ENCODE results near the gene BLTP3A. TPM values are rescaled to one million over a fixed set of nuclear protein-coding genes. Genes with fewer than 3 reads are reported as not detected.
A peak's percentile ranks its signal among the peaks of the same experiment; 100 is the strongest.

BLTP3A gene
- total and polyA plus RNA-seq, 2 of the 13 experiments (the other 11 are each of a cell fraction or from before 2014, with no cell fraction given), result 22.1 to 24.0 TPM

DNA sequence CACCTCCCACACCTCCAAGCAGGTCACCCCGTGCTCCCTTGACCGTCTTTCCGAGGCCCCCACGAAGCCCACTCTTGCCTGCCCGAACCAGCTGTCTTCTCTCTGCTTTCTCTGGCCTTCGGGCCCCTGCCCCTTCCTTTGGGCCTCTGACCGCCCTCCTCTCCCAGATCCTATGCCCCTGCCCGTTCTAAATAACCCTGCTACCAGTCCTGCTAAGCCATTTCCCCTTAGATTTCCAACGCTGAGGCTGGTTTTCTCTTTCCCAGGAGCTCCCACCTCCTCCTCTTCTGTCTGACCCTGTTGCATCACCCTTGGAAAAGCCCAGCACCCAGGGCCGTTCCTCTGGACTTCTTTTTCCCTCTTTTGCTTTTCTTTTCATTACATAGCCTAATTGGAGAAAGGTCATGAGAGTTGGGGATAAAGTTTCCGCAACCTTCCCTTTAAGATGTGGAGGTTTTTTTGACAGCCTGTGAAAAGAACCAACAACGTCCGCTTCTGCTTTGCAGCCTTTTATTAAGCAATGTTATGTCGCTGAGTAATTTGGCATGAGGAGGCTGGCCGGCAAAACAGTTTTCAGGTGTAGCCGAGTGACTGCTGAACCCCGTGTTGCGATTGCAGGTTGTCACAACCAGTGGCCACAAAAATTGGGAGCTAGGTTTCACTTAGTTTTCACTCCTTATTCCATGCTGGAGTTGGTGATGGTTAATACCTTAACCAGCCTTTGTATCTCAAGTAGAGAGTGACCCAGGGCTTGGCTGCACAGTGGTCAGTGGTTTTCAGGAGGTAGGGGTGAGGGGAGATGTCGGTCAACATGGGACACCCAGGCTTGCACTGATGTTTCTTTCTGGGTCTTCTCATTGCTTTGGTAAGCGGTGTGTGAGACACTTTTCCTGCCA, 970 bp downstream of the BLTP3A start (continued):
- TF ChIP-seq, protein P1, sequence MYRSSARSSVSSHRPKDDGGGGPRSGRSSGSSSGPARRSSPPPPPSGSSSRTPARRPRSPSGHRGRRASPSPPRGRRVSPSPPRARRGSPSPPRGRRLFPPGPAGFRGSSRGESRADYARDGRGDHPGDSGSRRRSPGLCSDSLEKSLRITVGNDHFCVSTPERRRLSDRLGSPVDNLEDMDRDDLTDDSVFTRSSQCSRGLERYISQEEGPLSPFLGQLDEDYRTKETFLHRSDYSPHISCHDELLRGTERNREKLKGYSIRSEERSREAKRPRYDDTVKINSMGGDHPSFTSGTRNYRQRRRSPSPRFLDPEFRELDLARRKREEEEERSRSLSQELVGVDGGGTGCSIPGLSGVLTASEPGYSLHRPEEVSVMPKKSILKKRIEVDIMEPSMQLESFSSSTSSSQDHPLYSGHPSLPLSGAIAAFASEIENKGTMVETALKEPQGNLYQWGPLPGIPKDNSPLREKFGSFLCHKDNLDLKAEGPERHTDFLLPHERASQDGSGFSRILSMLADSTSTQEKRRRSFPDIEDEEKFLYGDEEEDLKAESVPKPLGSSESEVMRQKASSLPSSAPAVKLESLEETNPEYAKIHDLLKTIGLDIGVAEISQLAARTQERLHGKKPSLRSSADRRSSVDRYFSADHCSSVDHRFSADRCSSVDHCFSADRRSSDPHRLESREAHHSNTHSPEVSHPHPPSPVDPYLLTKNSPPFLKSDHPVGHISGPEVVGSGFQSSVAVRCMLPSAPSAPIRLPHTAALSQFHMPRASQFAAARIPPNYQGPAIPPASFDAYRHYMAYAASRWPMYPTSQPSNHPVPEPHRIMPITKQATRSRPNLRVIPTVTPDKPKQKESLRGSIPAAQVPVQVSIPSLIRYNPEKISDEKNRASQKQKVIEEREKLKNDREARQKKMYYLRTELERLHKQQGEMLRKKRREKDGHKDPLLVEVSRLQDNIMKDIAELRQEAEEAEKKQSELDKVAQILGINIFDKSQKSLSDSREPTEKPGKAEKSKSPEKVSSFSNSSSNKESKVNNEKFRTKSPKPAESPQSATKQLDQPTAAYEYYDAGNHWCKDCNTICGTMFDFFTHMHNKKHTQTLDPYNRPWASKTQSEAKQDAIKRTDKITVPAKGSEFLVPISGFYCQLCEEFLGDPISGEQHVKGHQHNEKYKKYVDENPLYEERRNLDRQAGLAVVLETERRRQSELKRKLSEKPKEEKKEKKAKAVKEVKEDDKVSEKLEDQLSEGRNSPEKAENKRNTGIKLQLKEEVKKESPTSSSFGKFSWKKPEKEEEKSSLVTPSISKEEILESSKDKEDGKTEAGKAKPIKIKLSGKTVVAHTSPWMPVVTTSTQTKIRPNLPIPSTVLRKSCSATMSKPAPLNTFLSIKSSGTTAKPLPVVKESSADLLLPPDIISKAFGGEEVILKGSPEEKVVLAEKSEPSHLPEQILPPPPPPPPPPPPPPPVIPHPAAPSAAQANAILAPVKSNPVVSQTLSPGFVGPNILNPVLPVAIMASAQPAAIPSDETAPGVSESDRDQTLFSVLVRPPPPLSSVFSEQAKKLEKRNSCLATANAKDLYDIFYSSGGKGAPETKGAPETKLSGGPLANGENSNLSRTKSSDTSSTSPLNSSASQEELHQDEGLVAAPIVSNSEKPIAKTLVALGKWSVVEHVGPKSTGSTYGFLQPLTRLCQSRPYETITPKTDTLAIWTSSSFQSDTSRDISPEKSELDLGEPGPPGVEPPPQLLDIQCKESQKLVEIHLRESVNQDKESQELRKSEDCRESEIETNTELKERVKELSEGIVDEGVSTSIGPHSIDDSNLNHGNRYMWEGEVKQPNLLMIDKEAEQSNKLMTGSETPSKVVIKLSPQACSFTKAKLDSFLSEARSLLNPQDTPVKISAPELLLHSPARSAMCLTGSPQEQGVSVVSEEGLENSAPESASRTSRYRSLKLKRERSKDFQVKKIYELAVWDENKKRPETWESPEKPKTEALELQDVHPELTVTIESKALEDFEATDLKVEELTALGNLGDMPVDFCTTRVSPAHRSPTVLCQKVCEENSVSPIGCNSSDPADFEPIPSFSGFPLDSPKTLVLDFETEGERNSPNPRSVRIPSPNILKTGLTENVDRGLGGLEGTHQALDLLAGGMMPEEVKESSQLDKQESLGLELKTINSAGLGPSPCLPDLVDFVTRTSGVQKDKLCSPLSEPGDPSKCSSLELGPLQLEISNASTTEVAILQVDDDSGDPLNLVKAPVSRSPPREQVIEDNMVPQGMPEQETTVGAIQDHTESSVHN (CRISPR knock-in tag; IDR thresholded peaks at IDR 0.05), result 0 out of 2 replicates have a peak, but pooled peaks have one; percentile 61
- TF ChIP-seq ZBTB21 (CRISPR knock-in tag; IDR thresholded peaks at IDR 0.05) (no peak), ZSCAN29 (CRISPR knock-in tag; conservative IDR thresholded peaks at IDR 0.05) (0 out of 2 replicates have a peak, but pooled peaks have one; percentile 16), ERF (CRISPR knock-in tag; IDR thresholded peaks at IDR 0.05) (no peak), BRD4 (CRISPR knock-in tag; IDR thresholded peaks at IDR 0.05) (no peak), NFE2 (CRISPR knock-in tag; IDR thresholded peaks at IDR 0.05) (0 out of 2 replicates have a peak, but pooled peaks have one; percentile 20), ZSCAN25 (CRISPR knock-in tag; IDR thresholded peaks at IDR 0.05) (peak; percentile 87), MAF1 (CRISPR knock-in tag; IDR thresholded peaks at IDR 0.05; ENCODE audit: borderline replicate concordance) (no peak), POLR2AphosphoS5 (IDR thresholded peaks at IDR 0.05; ENCODE audit: low read depth, low read length) (peak; percentile 50; the same call in 1 of the 2 replicates), ZNF777 (CRISPR knock-in tag; IDR thresholded peaks at IDR 0.05) (0 out of 2 replicates have a peak, but pooled peaks have one; percentile 10), ZNF678 (CRISPR knock-in tag; IDR thresholded peaks at IDR 0.05) (no peak)
- TF ChIP-seq, protein P2, sequence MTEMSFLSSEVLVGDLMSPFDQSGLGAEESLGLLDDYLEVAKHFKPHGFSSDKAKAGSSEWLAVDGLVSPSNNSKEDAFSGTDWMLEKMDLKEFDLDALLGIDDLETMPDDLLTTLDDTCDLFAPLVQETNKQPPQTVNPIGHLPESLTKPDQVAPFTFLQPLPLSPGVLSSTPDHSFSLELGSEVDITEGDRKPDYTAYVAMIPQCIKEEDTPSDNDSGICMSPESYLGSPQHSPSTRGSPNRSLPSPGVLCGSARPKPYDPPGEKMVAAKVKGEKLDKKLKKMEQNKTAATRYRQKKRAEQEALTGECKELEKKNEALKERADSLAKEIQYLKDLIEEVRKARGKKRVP (CRISPR knock-in tag; IDR thresholded peaks at IDR 0.05), result peak; percentile 77 to 98
- TF ChIP-seq, protein P3, sequence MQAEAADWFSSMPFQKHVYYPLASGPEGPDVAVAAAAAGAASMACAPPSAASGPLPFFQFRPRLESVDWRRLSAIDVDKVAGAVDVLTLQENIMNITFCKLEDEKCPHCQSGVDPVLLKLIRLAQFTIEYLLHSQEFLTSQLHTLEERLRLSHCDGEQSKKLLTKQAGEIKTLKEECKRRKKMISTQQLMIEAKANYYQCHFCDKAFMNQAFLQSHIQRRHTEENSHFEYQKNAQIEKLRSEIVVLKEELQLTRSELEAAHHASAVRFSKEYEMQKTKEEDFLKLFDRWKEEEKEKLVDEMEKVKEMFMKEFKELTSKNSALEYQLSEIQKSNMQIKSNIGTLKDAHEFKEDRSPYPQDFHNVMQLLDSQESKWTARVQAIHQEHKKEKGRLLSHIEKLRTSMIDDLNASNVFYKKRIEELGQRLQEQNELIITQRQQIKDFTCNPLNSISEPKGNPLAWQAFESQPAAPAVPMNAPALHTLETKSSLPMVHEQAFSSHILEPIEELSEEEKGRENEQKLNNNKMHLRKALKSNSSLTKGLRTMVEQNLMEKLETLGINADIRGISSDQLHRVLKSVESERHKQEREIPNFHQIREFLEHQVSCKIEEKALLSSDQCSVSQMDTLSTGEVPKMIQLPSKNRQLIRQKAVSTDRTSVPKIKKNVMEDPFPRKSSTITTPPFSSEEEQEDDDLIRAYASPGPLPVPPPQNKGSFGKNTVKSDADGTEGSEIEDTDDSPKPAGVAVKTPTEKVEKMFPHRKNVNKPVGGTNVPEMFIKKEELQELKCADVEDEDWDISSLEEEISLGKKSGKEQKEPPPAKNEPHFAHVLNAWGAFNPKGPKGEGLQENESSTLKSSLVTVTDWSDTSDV (CRISPR knock-in tag; IDR thresholded peaks at IDR 0.05), result peak; percentile 39; the same call in 1 of the 2 replicates
- TF ChIP-seq, protein P4, sequence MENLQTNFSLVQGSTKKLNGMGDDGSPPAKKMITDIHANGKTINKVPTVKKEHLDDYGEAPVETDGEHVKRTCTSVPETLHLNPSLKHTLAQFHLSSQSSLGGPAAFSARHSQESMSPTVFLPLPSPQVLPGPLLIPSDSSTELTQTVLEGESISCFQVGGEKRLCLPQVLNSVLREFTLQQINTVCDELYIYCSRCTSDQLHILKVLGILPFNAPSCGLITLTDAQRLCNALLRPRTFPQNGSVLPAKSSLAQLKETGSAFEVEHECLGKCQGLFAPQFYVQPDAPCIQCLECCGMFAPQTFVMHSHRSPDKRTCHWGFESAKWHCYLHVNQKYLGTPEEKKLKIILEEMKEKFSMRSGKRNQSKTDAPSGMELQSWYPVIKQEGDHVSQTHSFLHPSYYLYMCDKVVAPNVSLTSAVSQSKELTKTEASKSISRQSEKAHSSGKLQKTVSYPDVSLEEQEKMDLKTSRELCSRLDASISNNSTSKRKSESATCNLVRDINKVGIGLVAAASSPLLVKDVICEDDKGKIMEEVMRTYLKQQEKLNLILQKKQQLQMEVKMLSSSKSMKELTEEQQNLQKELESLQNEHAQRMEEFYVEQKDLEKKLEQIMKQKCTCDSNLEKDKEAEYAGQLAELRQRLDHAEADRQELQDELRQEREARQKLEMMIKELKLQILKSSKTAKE (CRISPR knock-in tag; IDR thresholded peaks at IDR 0.05; ENCODE audit: borderline replicate concordance), result no peak

Data from HepG2 (cell line).